GM21447 (cell line): Measurements from ENCODE around the gene LMTK3.
"Not testable (repeated sequence)": the region's sequence is repeated elsewhere in the genome, so short reads cannot be mapped to it uniquely, and the experiment has no call there.

ENCODE experiments used
- ATAC-seq: cut with Tn5 transposase; IDR thresholded peaks from one replicate; pipeline ENCODE4 v1.9.1; 2021; ENCODE audit not compliant: unreplicated experiment

The LMTK3 gene

DNA sequence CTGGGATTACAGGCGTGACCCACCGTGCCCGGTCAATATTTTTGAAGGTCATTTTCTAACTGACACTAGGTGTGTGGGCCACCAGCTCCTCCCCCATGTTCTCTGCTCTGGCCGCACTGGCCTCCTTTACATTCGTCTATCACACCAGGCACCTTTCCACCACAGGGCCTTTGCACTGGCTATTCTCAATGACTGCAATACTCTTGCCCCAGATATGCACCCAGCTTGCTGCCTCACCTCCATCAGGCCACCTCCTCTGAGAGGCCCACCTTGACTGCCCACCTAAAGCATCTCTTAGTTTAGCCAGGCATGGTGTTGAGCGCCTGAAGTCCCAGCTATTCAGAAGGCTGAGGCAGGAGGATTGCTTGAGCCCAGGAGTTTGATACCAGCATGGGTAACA lies 30.2 kb upstream of the LMTK3 start:
- ATAC-seq, result no peak

DNA sequence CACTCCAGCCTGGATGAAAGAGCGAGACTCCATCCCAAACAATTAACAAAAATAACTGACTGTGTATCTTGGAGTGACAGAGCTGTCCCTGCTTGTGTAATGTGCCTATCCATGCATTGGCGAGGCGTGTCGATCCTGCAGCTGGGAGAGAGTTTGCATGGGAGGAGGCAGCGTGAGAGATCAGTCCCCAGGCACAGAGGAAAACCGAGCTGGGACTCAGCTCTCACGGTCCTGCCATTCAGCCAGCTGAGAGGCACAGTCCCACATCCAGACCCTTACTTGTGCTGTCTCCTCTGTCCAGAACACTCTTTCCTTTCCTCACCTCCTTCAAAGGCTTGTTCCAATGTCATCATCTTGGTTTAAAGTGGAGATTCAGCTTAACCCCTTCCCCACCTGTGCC lies 28.5 kb upstream of the LMTK3 start:
- ATAC-seq, result no peak

DNA sequence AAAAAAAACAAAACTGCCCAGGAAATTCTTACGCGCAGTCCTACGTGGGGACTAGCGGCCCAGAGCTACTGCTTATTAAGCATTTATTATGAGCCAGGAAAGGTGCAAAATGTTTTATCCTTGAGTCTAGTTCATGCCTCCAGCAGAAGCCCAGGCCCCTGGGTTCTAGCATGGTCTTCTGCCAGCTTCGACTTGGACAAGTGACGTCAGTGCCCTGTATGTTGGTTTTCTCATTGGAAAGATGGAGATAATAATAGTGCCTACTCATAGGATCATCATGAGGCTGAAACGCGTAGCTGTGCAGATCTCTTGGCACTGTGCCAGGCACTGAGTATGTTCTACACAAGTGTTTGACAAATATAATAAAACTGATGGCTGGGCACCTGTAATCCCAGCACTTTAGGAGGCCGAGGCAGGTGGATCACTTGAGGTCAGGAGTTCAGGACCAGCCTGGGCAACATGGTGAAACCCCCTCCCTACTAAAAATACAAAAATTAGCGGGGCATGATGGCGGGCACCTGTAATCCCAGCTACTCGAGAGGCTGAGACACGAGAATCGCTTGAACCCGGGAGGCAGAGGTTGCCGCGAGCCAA lies 28.0 kb upstream of the LMTK3 start:
- ATAC-seq, result no peak

DNA sequence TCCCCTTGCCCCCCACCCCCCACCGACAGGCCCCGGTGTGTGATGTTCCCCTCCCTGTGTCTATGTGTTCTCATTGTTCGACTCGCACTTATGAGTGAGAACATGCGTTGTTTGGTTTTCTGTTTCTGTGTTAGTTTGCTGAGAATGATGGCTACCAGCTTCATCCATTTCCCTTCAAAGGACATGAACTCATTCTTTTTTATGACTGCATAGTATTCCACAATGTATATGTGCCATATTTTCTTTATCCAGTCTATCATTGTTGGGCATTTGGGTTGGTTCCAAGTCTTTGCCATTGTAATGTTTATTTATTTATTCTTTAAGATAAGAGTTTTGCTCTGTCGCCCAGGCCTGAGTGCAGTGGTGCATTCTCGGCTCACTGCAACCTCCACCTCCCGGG lies 26.4 kb upstream of the LMTK3 start:
- not testable (repeated sequence) for ATAC-seq

DNA sequence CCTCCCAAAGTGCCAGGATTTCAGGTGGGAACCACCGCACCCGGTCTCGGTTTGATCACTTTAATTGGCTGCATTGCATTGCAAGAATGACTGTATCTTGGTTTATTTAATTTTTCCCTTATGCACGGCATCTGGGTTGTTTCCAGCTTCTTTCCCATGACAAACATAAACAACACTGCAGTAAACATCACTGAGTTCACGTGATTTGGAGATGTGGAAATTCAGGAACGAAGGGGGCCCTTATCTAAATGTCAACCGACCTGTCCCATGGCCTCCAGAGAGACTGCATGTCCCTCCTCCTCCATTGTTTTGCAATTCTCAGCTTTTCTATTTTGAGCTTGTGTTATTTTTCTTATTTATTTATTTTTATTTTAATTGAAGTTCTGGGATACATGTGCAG lies 25.9 kb upstream of the LMTK3 start:
- no peak for ATAC-seq

DNA sequence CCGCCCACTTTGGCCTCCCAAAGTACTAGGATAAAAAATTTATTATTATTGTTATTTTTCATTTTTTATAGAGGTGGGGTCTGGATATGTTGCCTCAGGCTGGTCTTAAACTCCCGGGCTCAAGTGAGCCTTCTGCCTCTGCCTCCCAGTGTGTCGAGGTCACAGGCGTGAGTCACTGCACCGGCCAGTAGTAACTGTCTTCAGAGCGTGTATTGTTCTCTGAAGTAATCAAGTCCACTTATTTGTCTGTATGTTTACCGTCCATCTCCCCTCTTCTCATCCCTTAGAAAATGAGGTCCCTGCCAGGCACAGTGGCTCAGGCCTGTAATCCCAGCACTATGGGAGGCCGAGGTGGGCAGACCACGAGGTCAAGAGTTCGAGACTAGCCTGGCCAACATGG lies 22.1 kb upstream of the LMTK3 start:
- no peak for ATAC-seq

DNA sequence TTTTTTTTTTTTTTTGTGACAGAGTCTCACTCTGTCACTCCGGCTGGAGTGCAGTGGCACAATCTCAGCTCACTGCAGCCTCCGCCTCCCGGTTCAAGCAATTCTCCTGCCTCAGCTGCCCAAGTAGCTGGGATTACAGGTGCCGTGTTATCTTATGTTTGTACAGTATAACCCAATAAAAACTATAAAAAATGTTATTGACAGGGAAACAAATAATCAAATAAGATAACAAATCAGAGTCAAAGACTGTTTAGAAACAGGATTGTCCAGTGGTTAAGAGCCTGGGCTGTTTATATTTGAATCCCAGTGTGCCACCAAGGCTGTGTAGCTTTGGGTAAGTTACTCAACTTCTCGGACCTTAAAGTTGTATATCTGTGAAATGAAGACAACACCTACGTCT lies 19.1 kb upstream of the LMTK3 start:
- ATAC-seq, result no peak

DNA sequence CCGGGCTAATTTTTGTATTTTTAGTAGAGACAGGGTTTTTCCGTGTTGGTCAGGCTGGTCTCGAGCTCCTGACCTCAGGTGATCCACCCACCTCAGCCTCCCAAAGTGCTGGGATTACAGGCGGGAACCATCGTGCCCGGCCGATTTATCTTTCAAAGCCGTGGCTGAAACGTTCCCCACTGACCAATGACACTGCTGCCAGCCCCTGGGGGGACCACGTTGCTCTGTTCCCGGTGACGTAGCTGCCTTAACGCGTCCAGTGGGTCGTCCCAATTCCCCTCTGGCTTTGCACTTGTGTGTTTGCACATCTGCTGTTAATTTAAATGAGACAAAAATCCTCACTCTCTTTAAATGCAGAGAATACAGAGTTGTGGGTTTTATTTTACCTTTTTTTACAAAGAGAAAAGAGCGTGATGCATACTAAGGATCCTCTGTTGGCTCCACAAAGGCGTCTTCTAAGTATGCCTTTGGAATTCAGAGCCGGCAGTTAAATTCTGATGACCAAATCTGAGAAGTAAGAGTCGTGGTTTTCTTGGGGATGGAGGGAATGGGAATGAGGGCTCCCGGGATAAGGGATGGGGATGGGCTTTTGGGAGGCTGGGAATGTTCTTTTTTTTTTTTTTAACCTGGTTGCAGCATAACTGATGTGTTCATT lies 18.6 kb upstream of the LMTK3 start:
- ATAC-seq, result no peak

DNA sequence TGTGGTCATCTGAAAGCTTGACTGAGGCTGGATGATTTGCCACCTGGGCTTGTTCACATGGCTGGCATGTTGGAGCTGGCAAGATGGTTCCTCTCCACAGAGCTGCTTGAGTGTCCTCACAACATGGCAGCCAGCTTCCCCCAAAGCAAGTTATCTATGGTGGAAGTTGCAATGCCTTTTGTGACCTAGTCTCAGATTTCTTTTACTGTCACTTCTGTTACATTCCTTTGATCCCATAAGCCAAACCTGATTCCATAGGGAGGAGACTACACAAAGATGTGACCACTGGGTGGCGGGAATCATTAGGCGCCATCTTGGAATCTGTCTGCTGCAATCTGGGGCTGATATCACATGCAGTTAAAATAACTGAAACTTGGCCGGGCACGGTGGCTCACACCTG lies 17.5 kb upstream of the LMTK3 start:
- ATAC-seq, result no peak

DNA sequence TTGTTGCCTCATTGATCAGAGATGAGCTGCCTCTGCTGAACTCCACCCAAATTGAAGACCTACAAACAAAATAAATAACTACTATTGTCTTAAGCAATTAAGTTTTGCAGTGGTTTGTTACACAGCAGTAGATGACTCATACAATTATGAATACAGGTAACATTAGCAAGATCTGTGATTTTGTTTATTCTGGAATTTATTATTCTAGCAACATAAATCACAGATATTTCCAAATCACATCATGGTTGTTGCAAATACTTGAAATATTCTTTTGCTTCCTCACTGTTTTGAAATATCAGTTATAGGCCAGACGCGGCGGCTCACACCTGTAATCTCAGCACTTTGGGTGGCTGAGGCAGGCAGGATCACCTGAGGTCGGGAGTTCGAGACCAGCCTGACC lies 13.1 kb upstream of the LMTK3 start:
- no peak for ATAC-seq

DNA sequence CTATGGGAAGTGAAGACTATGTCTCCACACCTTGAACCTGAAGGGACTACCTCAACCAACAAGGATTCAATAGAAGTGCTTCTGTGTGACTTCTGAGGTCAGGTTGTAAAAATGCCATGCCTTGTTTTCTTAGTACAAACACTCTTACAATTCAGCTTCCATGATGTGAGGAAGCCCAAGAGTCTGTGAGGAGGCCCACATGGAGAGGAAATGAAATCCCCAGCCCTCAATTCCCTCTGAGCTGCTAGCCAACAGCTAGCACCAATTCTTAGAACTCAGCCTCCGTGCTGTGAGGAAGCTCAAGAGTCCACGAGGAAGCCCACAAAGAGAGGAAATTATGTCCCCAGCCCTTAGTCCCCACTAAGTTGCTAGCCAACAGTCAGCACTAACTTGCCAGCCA lies 12.6 kb upstream of the LMTK3 start:
- no peak for ATAC-seq

DNA sequence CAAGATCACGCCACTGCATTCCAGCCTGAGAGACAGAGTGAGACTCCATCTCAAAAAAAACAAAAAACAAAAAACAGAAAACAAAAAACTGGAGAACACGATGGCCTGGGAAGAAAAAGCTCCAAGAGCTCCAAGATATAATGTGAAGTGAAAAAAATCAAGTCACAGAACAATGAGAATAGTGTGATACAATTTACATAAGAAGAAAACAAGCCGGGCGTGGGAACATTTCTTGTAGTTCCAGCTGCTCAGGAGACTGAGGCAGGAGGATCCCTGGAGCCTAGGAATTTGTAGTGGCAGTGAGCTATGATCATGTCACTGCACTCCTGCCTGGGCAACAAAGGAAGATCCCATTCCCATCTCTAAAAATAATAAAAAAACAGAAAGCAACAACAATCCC lies 8.5 kb upstream of the LMTK3 start:
- ATAC-seq, result no peak

DNA sequence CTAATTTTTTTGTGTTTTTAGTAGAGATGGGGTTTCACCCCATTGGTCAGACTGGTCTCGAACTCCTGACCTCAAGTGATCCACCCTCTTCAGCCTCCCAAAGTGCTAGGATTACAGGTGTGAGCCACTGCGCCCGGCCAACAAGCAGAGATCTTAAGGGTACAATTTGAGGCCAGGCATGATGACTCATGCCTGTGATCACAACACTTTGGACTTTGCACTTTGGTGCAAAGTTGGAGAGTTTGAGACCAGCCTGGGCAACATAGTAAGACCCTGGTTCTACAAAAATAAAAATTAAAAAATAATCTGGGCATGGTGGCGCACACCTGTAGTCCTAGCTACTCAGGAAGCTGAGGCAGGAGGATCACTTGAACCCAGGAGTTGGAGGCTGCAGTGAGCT lies 7.8 kb upstream of the LMTK3 start:
- not testable (repeated sequence) for ATAC-seq

DNA sequence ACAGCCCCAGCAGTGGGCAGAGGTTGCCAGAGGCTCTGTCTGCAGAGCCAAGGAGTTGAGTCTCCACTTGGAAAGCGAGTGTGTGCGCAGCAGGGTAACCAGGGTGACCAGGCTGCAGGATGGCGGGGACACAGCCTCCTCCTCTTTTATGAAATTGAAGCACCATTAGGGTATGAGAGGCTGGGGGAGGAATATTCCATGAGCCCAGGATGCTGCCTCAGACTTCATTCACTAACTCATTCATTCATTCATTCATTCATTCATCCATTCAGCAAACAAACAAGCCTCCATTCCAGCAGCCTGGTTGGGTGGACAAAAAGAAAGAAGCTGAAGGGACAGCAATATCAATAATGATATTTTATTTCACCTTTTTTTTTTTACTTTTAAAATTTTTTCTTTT lies 6.6 kb upstream of the LMTK3 start:
- ATAC-seq, result no peak

DNA sequence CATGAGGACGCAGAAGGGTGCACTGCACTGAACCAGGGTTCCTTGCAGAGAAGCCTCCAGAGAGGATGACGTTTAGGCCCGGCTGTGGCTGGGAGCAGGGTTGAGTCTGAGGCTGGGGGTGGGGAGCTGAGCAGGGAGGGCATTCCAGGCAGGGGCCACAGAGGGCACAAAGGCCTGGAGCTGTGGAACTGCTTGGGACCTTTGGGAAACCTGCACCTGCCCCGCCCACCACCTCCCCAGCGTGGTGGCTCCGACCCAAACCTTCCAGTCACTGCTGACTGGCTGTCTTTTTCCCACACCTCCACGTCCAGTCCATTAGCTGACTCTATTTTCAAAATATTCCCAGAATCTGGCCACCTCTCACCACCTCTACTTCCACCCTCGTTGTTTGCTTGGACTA lies 4.9 kb upstream of the LMTK3 start:
- no peak for ATAC-seq

DNA sequence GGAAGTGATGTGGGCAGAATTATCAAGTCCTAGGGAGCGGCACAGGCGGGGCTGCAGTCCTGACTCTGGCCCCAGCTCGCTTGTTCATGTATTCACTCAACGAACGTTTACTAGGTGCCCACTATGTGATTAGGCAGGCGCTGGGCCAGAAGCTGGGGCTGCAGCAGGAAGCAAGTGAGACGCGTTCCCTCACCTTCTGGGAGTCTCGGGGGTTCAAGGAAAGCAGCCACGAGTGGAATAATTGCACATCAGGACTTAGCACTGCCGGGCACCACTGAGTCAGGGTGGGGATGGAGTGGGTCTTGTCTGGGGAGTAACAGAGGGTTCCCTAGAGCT lies 2.5 kb upstream of the LMTK3 start:
- ATAC-seq, result no peak

DNA sequence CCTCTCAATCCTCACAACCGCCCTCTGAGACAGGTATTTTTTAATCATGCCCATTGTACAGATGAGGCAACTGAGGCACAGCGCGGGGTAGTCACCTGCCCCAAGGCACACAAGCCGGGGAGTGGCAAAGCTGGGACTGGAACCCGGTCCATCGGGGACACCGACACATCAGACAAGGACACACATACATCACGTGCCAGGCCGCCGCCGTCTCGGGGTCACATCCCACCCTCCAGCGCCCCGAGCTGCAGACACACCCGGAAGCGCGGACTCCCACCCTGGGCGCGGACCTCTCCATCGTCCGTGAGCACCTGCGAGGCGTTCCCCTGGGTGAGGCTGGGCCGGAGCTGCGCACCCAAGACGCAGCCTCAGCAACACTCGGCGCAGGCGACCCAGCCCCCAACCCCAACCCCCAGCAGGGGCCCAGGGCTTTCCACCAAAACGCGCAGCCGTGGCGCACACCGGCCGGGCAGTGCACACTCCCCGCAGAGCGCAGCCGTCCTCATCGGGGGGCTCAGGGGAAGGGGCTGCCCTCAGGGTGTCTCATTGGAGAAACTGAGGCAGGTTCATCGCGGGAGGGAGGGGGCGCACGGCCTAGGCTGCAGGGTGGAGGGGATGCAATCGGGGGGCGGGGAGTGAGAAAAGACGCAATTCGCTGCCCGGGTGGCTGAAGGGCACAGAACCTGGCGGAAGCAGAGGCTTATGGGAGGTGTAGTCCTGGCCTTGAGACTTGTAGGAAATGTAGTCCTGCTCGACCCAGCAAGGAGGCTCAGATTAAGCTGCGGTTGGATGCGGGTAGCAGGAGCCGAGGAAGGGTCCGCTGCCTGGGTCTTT lies 1.9 kb upstream of the LMTK3 start:
- peak; percentile 63 for ATAC-seq

DNA sequence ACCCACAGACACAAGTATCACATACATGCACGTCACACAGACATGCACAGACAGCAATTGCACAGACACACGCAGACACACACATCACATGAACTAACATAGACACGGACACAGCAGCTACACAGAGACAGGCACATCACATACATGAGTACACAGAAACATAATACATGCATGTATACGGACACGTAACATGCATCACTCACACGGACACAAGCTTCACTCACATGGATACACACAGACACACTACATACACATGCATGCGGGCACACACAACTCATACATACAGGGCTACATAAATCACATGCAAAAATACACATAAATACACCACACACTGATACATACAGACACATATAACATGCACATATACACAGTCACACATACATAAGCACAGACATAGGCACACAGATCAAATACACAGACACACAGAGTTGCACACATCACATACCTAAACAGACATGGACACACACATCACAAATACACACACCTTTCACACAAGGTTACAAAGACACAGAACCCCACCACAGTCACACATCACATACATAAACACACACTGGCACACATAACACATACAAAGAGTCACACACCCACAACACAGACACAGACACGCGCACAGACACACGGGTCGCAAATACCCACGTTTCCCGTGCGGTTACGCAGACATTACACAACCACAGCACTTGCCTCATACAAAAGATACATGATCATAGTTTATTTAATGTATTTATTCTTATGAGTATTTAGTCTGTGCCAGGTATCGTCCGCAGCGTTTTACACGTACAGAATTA lies 1.1 kb upstream of the LMTK3 start:
- ATAC-seq, result no peak

DNA sequence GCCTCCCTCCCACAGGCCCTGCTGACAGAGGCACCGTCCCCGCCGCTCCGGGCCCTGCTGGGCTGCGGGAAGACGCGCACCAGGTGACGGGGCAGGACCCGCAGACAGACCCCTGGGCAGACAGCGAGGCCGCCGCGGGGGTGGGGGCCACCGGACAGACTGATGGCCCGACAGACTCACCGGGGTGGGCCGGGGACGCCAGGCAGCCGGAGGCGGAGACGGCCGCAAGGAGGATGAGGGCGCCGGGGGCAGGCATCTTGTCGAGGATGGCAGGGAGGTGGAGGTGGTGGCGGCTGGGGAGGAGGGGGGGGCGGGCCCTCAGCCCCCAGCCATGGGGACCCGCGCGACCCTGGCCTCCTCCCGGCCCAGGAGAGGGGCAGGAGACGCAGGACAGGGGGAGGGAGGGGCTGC lies 309 bp downstream of the LMTK3 start:
- ATAC-seq, result no peak

DNA sequence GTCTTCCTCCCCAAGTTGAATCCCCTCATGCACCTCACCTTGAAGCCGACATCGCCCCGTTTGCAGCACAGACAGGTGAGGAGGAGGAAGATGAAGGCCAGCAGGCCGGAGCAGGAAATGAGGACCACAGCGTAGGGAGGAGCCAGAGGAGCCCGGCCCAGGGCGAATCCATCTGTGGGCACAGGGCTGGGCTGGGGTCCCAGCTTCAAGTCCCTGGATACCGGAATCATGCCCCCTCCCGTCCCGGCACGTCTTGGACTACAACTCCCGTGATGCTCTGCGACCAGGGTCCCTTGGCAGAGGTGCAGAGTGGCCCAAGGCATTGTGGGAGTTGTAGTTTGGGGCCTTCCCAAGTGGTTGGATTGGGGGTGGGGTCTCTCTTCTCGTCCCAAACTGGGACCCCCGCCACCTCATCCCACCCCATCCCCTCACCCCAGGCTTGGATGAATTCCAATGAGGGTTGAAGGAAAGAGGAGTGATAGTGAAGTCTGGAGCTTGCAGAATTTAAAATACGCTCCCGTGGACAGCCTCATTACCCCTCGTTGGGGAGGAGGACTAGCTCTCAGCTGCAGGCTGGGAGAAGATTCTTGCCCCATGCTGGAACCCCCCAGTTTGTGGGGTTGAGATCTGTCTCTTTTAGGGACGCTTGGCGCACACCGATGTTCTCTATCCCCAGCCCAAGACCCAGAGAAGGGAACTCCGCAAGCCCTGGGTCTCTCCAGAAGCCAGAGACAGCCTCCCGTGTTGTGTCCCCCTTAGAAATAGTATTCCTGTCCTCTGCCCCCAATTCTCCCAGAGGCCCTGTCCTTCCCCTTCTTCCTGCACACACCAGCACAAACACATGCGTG lies 990 bp downstream of the LMTK3 start:
- ATAC-seq, result no peak
